H1 (cell line): ENCODE measurements around the gene LSM6. TPM values are rescaled to one million over a fixed set of nuclear protein-coding genes. Genes with fewer than 3 reads are reported as not detected.

ENCODE experiments used
- CTCF ChIA-PET: fragments of 300-600 bp; sonication (Branson Sonifier 250); formaldehyde crosslinking; loops from one replicate; lab custom pipeline; 2021; ENCODE audit not compliant: partially characterized antibody; lab: Charles Lee
- POLR2A ChIA-PET: fragments of 300-600 bp; sonication (Branson Sonifier 250); formaldehyde crosslinking; loops from one replicate; lab custom pipeline; 2021; ENCODE audit warnings: inconsistent platforms; ENCODE audit not compliant: partially characterized antibody; lab: Charles Lee
- DNase-seq, 2 experiments: peaks; one replicate each; pipeline versions ENCODE4 v3.0.0 to v3.0.0-alpha.2; 2010 to 2022; ENCODE audit warnings: low spot score in 2 of 2, low read depth in 1 of 2, mixed read lengths in 1 of 2
- FAIRE-seq: peaks from 2 replicates; lab custom pipeline; 2011; peaks lifted over from hg19 to GRCh38; lab: Jason Lieb, UNC
- H2AFZ ChIP-seq: 2 replicates; pipeline ENCODE4 v1.8.1; 2012; ENCODE audit warnings: low read length, inconsistent platforms
- H2AK5ac ChIP-seq: 2 replicates; pipeline ENCODE4 v1.6.1; 2013; ENCODE audit warnings: low read depth, low read length
- H2BK120ac ChIP-seq: replicated peaks from 2 replicates; pipeline ENCODE3; 2013; ENCODE audit warnings: low read depth, low read length, inconsistent platforms
- H2BK12ac ChIP-seq: 2 replicates; pipeline ENCODE4 v1.6.1; 2013; ENCODE audit warnings: low read depth, low read length
- H2BK15ac ChIP-seq: 2 replicates; pipeline ENCODE4 v1.6.1; 2013; ENCODE audit warnings: low read length
- H2BK20ac ChIP-seq: 2 replicates; pipeline ENCODE4 v1.6.1; 2013; ENCODE audit warnings: low read length
- H2BK5ac ChIP-seq: 2 replicates; pipeline ENCODE4 v1.6.1; 2013; ENCODE audit warnings: low read depth, low read length
- H3K14ac ChIP-seq: 2 replicates; pipeline ENCODE4 v1.6.1; 2013; ENCODE audit warnings: inconsistent platforms; ENCODE audit not compliant: insufficient read length
- H3K18ac ChIP-seq: 2 replicates; pipeline ENCODE4 v1.6.1; 2013; ENCODE audit warnings: low read length; ENCODE audit errors: extremely low read depth
- H3K23ac ChIP-seq: 2 replicates; pipeline ENCODE4 v1.6.1; 2013; ENCODE audit warnings: inconsistent platforms; ENCODE audit not compliant: insufficient read length
- H3K23me2 ChIP-seq: 2 replicates; pipeline ENCODE4 v1.6.1; 2013; ENCODE audit warnings: low read depth, low read length
- H3K27ac ChIP-seq: 2 replicates; pipeline ENCODE4 v1.6.1; 2011; ENCODE audit warnings: low read depth, low read length, inconsistent platforms
- H3K27me3 ChIP-seq, 4 experiments: replicated peaks in 1 of 4; 1 replicate in 1 of 4; 2 replicates in 3 of 4; pipeline versions ENCODE4 v1.6.1 to v1.8.1; 2011 to 2013; ENCODE audit warnings: low read length in 3 of 4, mild to moderate bottlenecking in 3 of 4, inconsistent platforms in 2 of 4, mixed read lengths in 2 of 4, moderate library complexity in 1 of 4; ENCODE audit not compliant: control insufficient read depth in 3 of 4, insufficient read depth in 3 of 4; ENCODE audit errors: extremely low read depth in 1 of 4
- H3K36me3 ChIP-seq, 4 experiments: 2 replicates each; pipeline versions ENCODE4 v1.6.1 to v1.8.1; 2011 to 2013; ENCODE audit warnings: mild to moderate bottlenecking in 4 of 4, low read length in 3 of 4, moderate library complexity in 2 of 4, control low read depth in 1 of 4, inconsistent platforms in 1 of 4; ENCODE audit not compliant: insufficient read depth in 4 of 4, control insufficient read depth in 2 of 4
- H3K4ac ChIP-seq: replicated peaks from 2 replicates; pipeline ENCODE3; 2013; ENCODE audit warnings: low read length, low read depth, mixed read lengths, inconsistent platforms; ENCODE audit not compliant: insufficient read length
- H3K4me1 ChIP-seq, 4 experiments: replicated peaks in 1 of 4; 1 replicate in 1 of 4; 2 replicates in 3 of 4; pipeline versions ENCODE4 v1.6.1 to v1.8.1; 2011 to 2013; ENCODE audit warnings: low read length in 3 of 4, inconsistent platforms in 2 of 4, mixed read lengths in 1 of 4; ENCODE audit not compliant: insufficient read depth in 4 of 4, control insufficient read depth in 3 of 4
- H3K4me2 ChIP-seq, 2 experiments: 2 replicates each; pipeline versions ENCODE4 v1.6.1 to v1.8.1; 2011 to 2013; ENCODE audit warnings: low read depth in 2 of 2, low read length in 2 of 2, control low read depth in 1 of 2, inconsistent platforms in 1 of 2, mild to moderate bottlenecking in 1 of 2; ENCODE audit not compliant: insufficient read depth in 1 of 2
- H3K4me3 ChIP-seq, 4 experiments: fragments of 200-600, 300-600 bp in 1 of 4; sonication (generic), shearing (Covaris generic), sonication (Bioruptor Twin) in 1 of 4; 2 replicates each; pipeline versions ENCODE4 v1.5.1 to v1.8.1; 2011 to 2016; ENCODE audit warnings: low read length in 4 of 4, low read depth in 3 of 4, control low read depth in 2 of 4, inconsistent platforms in 2 of 4, mild to moderate bottlenecking in 2 of 4, mixed read lengths in 1 of 4, moderate library complexity in 1 of 4; ENCODE audit not compliant: insufficient read depth in 2 of 4; ENCODE audit errors: extremely low read depth in 1 of 4
- H3K56ac ChIP-seq: replicated peaks from 2 replicates; pipeline ENCODE3; 2013; ENCODE audit warnings: low read depth, mild to moderate bottlenecking, mixed read lengths, low read length, inconsistent platforms; ENCODE audit not compliant: insufficient read length
- H3K79me1 ChIP-seq: 2 replicates; pipeline ENCODE4 v1.6.1; 2013; ENCODE audit warnings: low read depth, low read length, control low read depth
- H3K79me2 ChIP-seq, 2 experiments: 2 replicates each; pipeline versions ENCODE4 v1.6.1 to v1.8.1; 2012 to 2013; ENCODE audit warnings: low read length in 2 of 2, mild to moderate bottlenecking in 2 of 2, inconsistent platforms in 1 of 2; ENCODE audit not compliant: insufficient read depth in 2 of 2, control insufficient read depth in 1 of 2
- H3K9ac ChIP-seq, 4 experiments: replicated peaks in 1 of 4; 1 replicate in 1 of 4; 2 replicates in 3 of 4; pipeline versions ENCODE4 v1.6.1 to v1.8.1; 2011 to 2013; ENCODE audit warnings: low read depth in 3 of 4, low read length in 3 of 4, control low read depth in 2 of 4, mild to moderate bottlenecking in 2 of 4, moderate library complexity in 2 of 4, inconsistent platforms in 1 of 4; ENCODE audit errors: extremely low read depth in 1 of 4
- H3K9me3 ChIP-seq, 2 experiments: 2 replicates each; pipeline versions ENCODE4 v1.6.1 to v1.8.1; 2012 to 2013; ENCODE audit warnings: mild to moderate bottlenecking in 2 of 2, moderate library complexity in 2 of 2, control low read depth in 1 of 2, inconsistent platforms in 1 of 2, low read depth in 1 of 2, low read length in 1 of 2, mixed read lengths in 1 of 2; ENCODE audit not compliant: insufficient read depth in 2 of 2
- H4K20me1 ChIP-seq, 2 experiments: replicated peaks in 1 of 2; 2 replicates each; pipeline versions ENCODE3 to v1.8.1; 2011 to 2013; ENCODE audit warnings: inconsistent platforms in 2 of 2, low read length in 2 of 2, mild to moderate bottlenecking in 1 of 2; ENCODE audit not compliant: insufficient read depth in 2 of 2, control insufficient read depth in 1 of 2
- H4K5ac ChIP-seq: 2 replicates; pipeline ENCODE4 v1.6.1; 2013; ENCODE audit warnings: low read length, low read depth, mixed read lengths, inconsistent platforms; ENCODE audit not compliant: insufficient read length
- H4K8ac ChIP-seq: 2 replicates; pipeline ENCODE4 v1.8.0; 2013; ENCODE audit warnings: mild to moderate bottlenecking, moderate library complexity, low read length, inconsistent platforms; ENCODE audit not compliant: insufficient read depth; ENCODE audit errors: extremely low read depth
- H4K91ac ChIP-seq: replicated peaks from 2 replicates; pipeline ENCODE3; 2013; ENCODE audit warnings: low read length, mixed read lengths, inconsistent platforms; ENCODE audit not compliant: insufficient read length
- CHD7 ChIP-seq: fragments of 300-600 bp; sonication (generic); IDR thresholded peaks from 2 replicates; pipeline ENCODE4 v1.7.1; 2012; ENCODE audit warnings: low read length, moderate library complexity, mild to moderate bottlenecking, inconsistent platforms; ENCODE audit not compliant: insufficient replicate concordance
- polyA plus RNA-seq, 7 experiments: library from polyadenylated mRNA; depleted of rRNA in 3 of 7; stranded (reverse) in 5 of 7; unstranded in 2 of 7; fragments of >200 nt in 5 of 7; fragments of 200-250 nt in 2 of 7; gene quantifications; 1 replicate in 5 of 7; 2 replicates in 1 of 7; 4 replicates in 1 of 7; pipeline versions ENCODE4 v1.2.1 to v1.2.3, GENCODE V29; 2011 to 2013; ENCODE audit warnings: missing spikeins in 2 of 7, mixed read lengths in 2 of 7
- total RNA-seq: library from RNA; stranded (reverse); fragmentation: NEBNext Ultra II Directional; extraction: Animal tissue kit (Norgen Biotek cat#: 25700); gene quantifications from 2 replicates; pipeline ENCODE4 v1.2.1, GENCODE V29; 2021

Gene LSM6
- total and polyA plus RNA-seq, 2 of the 8 experiments (the other 6 are each of a cell fraction or from before 2014, with no cell fraction given) = 40.2 to 63.4 TPM

- Histone ChIP-seq H3K27ac (no peak overlapping the region), H2AFZ (no peak overlapping the region), H3K79me1 (no peaks in the 10 kb centered on the region), H2AK5ac (no peak overlapping the region), H2BK120ac (no peak overlapping the region), H4K8ac (no peak overlapping the region), H2BK20ac (no peak overlapping the region), H4K20me1 (no peaks in the 10 kb centered on the region), H3K18ac (no peak overlapping the region), H3K4me3 (no peak overlapping the region), H3K56ac (no peak overlapping the region), H3K27me3 (no peaks in the 10 kb centered on the region), H4K5ac (no peak overlapping the region), H3K4me1 (no peaks in the 10 kb centered on the region), H2BK5ac (no peak overlapping the region), H3K9ac (no peak overlapping the region), H3K23me2 (no peaks in the 10 kb centered on the region; the same call in 1 of the 2 replicates), H2BK15ac (no peak overlapping the region), H3K79me2 (no peaks in the 10 kb centered on the region), H3K14ac (no peak overlapping the region), H3K36me3 (peaks cover 5 to 21% (median 13%) of the 10 kb centered on the region in 4 experiments; a peak in 6 of 8 replicates), H3K4me2 (no peak overlapping the region), H3K23ac (no peak overlapping the region), H4K91ac (no peak overlapping the region), H2BK12ac (no peak overlapping the region), H3K4ac (no peak overlapping the region), H3K9me3 (no peaks in the 10 kb centered on the region)
- ChIA-PET POLR2A (interaction anchor here (1.0 kb wide), 1 partner anchor 13 kb away, joined by 3 read pairs; no protein-coding TSS in a partner anchor), CTCF (no interaction called here)
- DNase-seq = no peak
- FAIRE-seq = no peak
- TF ChIP-seq CHD7 = no peak
Observed at GRCh38 chr4:146194212-146194611, 18.7 kb downstream of the LSM6 start.
